GM23338 (cell line): ENCODE measurements around the gene ZNF594. TPM values are rescaled to one million over a fixed set of nuclear protein-coding genes. Genes with fewer than 3 reads are reported as not detected.
"Not testable (repeated sequence)": the region's sequence is repeated elsewhere in the genome, so short reads cannot be mapped to it uniquely, and the experiment has no call there.

Experiments used
- ATAC-seq: fragments of 200-7000 bp; cut with Tn5 transposase; 3 replicates; pipeline ENCODE4 v1.9.1; 2020
- DNase-seq: peaks from one replicate; pipeline ENCODE4 v3.0.0-alpha.2; 2015; ENCODE audit warnings: low spot score
- H2AFZ ChIP-seq: fragments of 200-600 bp; sonication (generic); 2 replicates; pipeline ENCODE4 v1.8.0; 2016; ENCODE audit warnings: antibody characterized with exemption, mild to moderate bottlenecking, moderate library complexity
- H3F3A ChIP-seq: fragments of 200-600 bp; sonication (generic); replicated peaks from 2 replicates; pipeline ENCODE4 v1.8.0; 2017; ENCODE audit warnings: antibody characterized with exemption, mixed run types, low read depth
- H3K27ac ChIP-seq: fragments of 200-600 bp; sonication (generic); 2 replicates; pipeline ENCODE4 v1.6.1; 2016; ENCODE audit warnings: low read depth
- H3K27me3 ChIP-seq: fragments of 200-600 bp; sonication (generic); 2 replicates; pipeline ENCODE4 v1.8.0; 2016; ENCODE audit warnings: mild to moderate bottlenecking, mixed run types, moderate library complexity; ENCODE audit not compliant: insufficient read depth
- H3K36me3 ChIP-seq: fragments of 200-600 bp; sonication (generic); 2 replicates; pipeline ENCODE4 v1.8.0; 2016; ENCODE audit warnings: mild to moderate bottlenecking; ENCODE audit not compliant: insufficient read depth
- H3K4me1 ChIP-seq: fragments of 200-600 bp; sonication (generic); 2 replicates; pipeline ENCODE4 v1.8.0; 2016; ENCODE audit warnings: mild to moderate bottlenecking, moderate library complexity; ENCODE audit not compliant: insufficient read depth
- H3K4me2 ChIP-seq: fragments of 200-600 bp; sonication (generic); 2 replicates; pipeline ENCODE4 v1.7.1; 2017; ENCODE audit warnings: mixed run types
- H3K4me3 ChIP-seq: fragments of 200-600 bp; sonication (generic); 2 replicates; pipeline ENCODE4 v1.6.1; 2016; ENCODE audit warnings: mixed run types
- H3K79me2 ChIP-seq: fragments of 200-600 bp; sonication (generic); replicated peaks from 2 replicates; pipeline ENCODE4 v1.8.0; 2017; ENCODE audit warnings: mild to moderate bottlenecking; ENCODE audit not compliant: insufficient read depth
- H3K9me2 ChIP-seq: fragments of 200-600 bp; sonication (generic); 2 replicates; pipeline ENCODE4 v1.8.0; 2017; ENCODE audit not compliant: insufficient read depth
- H4K20me1 ChIP-seq: fragments of 200-600 bp; sonication (generic); replicated peaks from 2 replicates; pipeline ENCODE4 v1.8.0; 2017; ENCODE audit warnings: mild to moderate bottlenecking; ENCODE audit not compliant: insufficient read depth
- H3K27ac Mint-ChIP-seq: 2 replicates; pipeline ENCODE4 v1.8.0; 2020; ENCODE audit warnings: inconsistent platforms, mild to moderate bottlenecking, moderate library complexity, mixed read lengths
- H3K27me3 Mint-ChIP-seq: 3 replicates; pipeline ENCODE4 v1.8.0; 2022; ENCODE audit warnings: low read depth, mild to moderate bottlenecking, moderate library complexity, mixed read lengths, inconsistent platforms; ENCODE audit not compliant: insufficient read depth, poor library complexity
- H3K36me3 Mint-ChIP-seq: 3 replicates; pipeline ENCODE4 v1.8.0; 2021; ENCODE audit warnings: low read depth, mild to moderate bottlenecking, inconsistent platforms, moderate library complexity, mixed read lengths
- H3K4me1 Mint-ChIP-seq: 3 replicates; pipeline ENCODE4 v1.8.0; 2020; ENCODE audit warnings: mild to moderate bottlenecking, inconsistent platforms, mixed read lengths
- H3K4me3 Mint-ChIP-seq: 3 replicates; pipeline ENCODE4 v1.8.0; 2021; ENCODE audit warnings: moderate library complexity, mild to moderate bottlenecking, inconsistent platforms, mixed read lengths
- H3K9me3 Mint-ChIP-seq: 3 replicates; pipeline ENCODE4 v1.8.0; 2020; ENCODE audit warnings: moderate library complexity, mild to moderate bottlenecking, inconsistent platforms, mixed read lengths
- EZH2 ChIP-seq: fragments of 200-600 bp; sonication (generic); IDR thresholded peaks from one replicate; pipeline ENCODE4 v1.8.0; 2017; ENCODE audit warnings: antibody characterized with exemption, mild to moderate bottlenecking, low read depth; ENCODE audit not compliant: unreplicated experiment
- EZH2phosphoT487 ChIP-seq: fragments of 200-600 bp; sonication (generic); IDR thresholded peaks from one replicate; pipeline ENCODE4 v1.8.1; 2018; ENCODE audit warnings: antibody characterized with exemption; ENCODE audit not compliant: unreplicated experiment
- NANOG ChIP-seq: IDR thresholded peaks from 2 replicates; pipeline ENCODE4 v1.6.1; 2016; ENCODE audit warnings: antibody characterized with exemption, borderline replicate concordance
- POLR2AphosphoS5 ChIP-seq: IDR thresholded peaks from 2 replicates; pipeline ENCODE4 v1.6.1; 2016; ENCODE audit warnings: antibody characterized with exemption, low read depth
- ZNF114 ChIP-seq: fragments of 250-450 bp; sonication (Bioruptor Pico); IDR thresholded peaks from 2 replicates; pipeline ENCODE4 v1.5.0; 2020; ENCODE audit warnings: mild to moderate bottlenecking, moderate library complexity
- ZNF331 ChIP-seq: fragments of 250-450 bp; sonication (Bioruptor Pico); IDR thresholded peaks from 2 replicates; pipeline ENCODE4 v1.5.0; 2020; ENCODE audit warnings: low read depth, mild to moderate bottlenecking, moderate library complexity
- polyA plus RNA-seq: library from polyadenylated mRNA; unstranded; fragments of >200 nt; fragmentation: Nextera tagmentation; extraction: Ambion mirVana; gene quantifications from 2 replicates; pipeline ENCODE4 v1.2.1, GENCODE V29; 2016
- total RNA-seq: library from RNA; depleted of rRNA; stranded (reverse); fragments of >200 nt; shearing (Covaris generic); gene quantifications from 2 replicates; pipeline ENCODE4 v1.2.3, GENCODE V29; 2014
- TF ChIP-seq, protein P1 (sequence below): IDR thresholded peaks from 2 replicates; pipeline ENCODE4 v1.6.1; 2016; ENCODE audit warnings: antibody characterized with exemption
- TF ChIP-seq, protein P2 (sequence below): IDR thresholded peaks from one replicate; pipeline ENCODE4 v1.6.1; 2018; ENCODE audit warnings: antibody characterized with exemption; ENCODE audit not compliant: unreplicated experiment

Gene ZNF594
- total and polyA plus RNA-seq, 2 experiments from 2014 or later: 7.0 to 15.6 TPM

DNA sequence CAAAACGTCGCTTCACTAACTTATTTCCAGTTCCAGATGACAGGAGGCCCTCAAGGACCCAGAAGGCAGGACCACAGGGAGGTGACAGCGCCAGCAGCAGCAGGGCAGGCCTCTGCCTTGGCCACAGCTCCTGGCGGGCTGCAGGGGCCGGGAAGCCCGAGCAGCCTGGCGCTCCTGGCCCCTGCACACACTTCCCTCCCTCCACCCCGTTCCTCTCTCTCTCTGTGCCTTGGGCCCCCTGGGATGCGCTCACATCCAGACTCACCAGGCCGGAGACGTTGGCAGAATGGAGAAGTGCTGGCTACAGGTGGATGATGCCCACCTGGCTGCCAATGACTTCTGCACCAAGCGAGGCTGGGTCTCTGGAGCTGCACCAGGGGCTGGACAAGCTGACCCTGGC is 12.7 kb downstream of the ZNF594 start:
- Histone ChIP-seq H3K27ac (no peak overlapping the region), H3K36me3 (peaks cover 47% of the 10 kb centered on the region)
- ATAC-seq: no peak

DNA sequence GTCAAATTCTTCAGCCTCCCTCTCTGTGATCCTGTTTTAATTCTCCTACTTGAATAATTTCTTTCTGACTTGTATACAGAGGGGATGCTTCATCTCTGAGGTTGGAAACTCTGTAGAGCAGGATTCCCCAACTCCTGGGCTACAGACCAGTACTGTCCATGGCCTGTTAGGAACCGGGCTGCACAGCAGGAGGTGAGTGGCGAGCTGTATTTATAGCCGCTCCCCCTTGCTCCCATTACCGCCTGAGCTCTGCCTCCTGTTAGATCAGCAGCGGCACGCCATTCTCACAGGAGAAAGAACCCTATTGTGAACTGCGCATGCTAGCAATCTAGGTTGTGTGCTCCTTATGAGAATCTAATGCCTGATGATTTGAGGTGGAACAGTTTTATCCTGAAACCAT is 16.6 kb downstream of the ZNF594 start:
- not testable (repeated sequence) for H2AFZ ChIP-seq, H4K20me1 ChIP-seq, H3F3A ChIP-seq, H3K79me2 ChIP-seq, H3K4me1 Mint-ChIP-seq, H3K4me2 ChIP-seq, H3K27me3 ChIP-seq, H3K27ac ChIP-seq, H3K4me1 ChIP-seq, ATAC-seq, H3K27me3 Mint-ChIP-seq, DNase-seq, H3K27ac Mint-ChIP-seq, H3K4me3 ChIP-seq, H3K9me2 ChIP-seq, H3K4me3 Mint-ChIP-seq
- peaks cover 16% of the 10 kb centered on the region; the same call in 1 of the 2 replicates for H3K36me3 ChIP-seq
- H3K36me3 Mint-ChIP-seq: peaks cover 56% of the 10 kb centered on the region
- peaks cover 52% of the 10 kb centered on the region for H3K9me3 Mint-ChIP-seq

More for the DNA sequence above, 12.7 kb downstream of the ZNF594 start:
- no peaks in the 10 kb centered on the region for H3K9me2 ChIP-seq
- H3K27me3 ChIP-seq: peaks cover 5% of the 10 kb centered on the region; the same call in 1 of the 2 replicates
- H3K79me2 ChIP-seq: no peaks in the 10 kb centered on the region
- H3K4me3 ChIP-seq: no peak overlapping the region
- peaks cover 39% of the 10 kb centered on the region for H3K27me3 Mint-ChIP-seq
- TF ChIP-seq, protein P1, sequence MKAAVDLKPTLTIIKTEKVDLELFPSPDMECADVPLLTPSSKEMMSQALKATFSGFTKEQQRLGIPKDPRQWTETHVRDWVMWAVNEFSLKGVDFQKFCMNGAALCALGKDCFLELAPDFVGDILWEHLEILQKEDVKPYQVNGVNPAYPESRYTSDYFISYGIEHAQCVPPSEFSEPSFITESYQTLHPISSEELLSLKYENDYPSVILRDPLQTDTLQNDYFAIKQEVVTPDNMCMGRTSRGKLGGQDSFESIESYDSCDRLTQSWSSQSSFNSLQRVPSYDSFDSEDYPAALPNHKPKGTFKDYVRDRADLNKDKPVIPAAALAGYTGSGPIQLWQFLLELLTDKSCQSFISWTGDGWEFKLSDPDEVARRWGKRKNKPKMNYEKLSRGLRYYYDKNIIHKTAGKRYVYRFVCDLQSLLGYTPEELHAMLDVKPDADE: no peak
- TF ChIP-seq ZNF331 (CRISPR knock-in tag) (no peak), ZNF114 (no peak), EZH2 (no peak), EZH2phosphoT487 (no peak), POLR2AphosphoS5 (no peak), NANOG (no peak)
- TF ChIP-seq, protein P2, sequence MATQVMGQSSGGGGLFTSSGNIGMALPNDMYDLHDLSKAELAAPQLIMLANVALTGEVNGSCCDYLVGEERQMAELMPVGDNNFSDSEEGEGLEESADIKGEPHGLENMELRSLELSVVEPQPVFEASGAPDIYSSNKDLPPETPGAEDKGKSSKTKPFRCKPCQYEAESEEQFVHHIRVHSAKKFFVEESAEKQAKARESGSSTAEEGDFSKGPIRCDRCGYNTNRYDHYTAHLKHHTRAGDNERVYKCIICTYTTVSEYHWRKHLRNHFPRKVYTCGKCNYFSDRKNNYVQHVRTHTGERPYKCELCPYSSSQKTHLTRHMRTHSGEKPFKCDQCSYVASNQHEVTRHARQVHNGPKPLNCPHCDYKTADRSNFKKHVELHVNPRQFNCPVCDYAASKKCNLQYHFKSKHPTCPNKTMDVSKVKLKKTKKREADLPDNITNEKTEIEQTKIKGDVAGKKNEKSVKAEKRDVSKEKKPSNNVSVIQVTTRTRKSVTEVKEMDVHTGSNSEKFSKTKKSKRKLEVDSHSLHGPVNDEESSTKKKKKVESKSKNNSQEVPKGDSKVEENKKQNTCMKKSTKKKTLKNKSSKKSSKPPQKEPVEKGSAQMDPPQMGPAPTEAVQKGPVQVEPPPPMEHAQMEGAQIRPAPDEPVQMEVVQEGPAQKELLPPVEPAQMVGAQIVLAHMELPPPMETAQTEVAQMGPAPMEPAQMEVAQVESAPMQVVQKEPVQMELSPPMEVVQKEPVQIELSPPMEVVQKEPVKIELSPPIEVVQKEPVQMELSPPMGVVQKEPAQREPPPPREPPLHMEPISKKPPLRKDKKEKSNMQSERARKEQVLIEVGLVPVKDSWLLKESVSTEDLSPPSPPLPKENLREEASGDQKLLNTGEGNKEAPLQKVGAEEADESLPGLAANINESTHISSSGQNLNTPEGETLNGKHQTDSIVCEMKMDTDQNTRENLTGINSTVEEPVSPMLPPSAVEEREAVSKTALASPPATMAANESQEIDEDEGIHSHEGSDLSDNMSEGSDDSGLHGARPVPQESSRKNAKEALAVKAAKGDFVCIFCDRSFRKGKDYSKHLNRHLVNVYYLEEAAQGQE: no peak
- H3K4me1 ChIP-seq: no peaks in the 10 kb centered on the region
- peaks cover 32% of the 10 kb centered on the region for H3F3A ChIP-seq
- no peaks in the 10 kb centered on the region for H4K20me1 ChIP-seq
- no peaks in the 10 kb centered on the region for H3K4me1 Mint-ChIP-seq
- no peak overlapping the region for H3K4me3 Mint-ChIP-seq
- no peak overlapping the region for H3K27ac Mint-ChIP-seq
- no peak for DNase-seq
- H2AFZ ChIP-seq: no peak overlapping the region
- peaks cover 96% of the 10 kb centered on the region for H3K36me3 Mint-ChIP-seq
- no peak overlapping the region for H3K4me2 ChIP-seq
- H3K9me3 Mint-ChIP-seq: peaks cover 92% of the 10 kb centered on the region

DNA sequence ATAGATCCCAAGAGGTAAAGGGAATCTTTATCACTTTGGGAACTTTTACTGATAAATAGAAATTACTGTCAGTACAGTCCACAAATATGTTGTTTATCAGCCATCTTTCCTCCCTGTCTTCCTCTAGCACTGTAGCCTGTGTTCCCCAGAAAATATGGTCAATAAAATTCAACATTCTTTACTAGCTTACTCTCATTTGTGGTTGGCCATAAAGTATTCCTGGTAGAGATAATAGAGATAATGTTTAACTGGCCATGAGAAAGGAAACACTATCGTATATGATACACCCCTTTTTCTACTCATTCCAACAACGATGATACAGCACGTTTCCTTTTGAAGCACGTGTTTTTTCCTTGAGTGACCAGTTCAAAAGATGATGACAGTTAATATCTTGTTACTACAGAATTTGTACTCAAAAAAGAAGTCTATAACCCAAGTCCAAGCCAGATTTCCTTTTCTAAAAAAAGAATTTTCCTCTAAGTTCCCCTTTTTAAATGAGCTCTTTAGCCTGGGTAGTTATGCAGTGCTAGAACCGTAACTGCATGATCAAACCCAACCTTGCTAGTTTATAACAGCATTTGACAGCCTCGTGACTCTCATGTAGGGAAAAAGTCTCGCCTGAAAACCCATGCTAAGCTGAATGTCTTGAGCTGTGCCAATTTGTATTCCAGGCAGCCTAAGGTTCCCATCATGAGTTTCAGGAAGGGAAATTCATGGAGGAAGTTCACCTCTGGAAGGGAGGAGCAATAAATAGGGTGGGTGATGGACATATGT is 25.7 kb downstream of the ZNF594 start:
- not testable (repeated sequence) for H3K27ac ChIP-seq, H3K9me3 Mint-ChIP-seq, H3K27ac Mint-ChIP-seq, H3K4me1 Mint-ChIP-seq, DNase-seq, H3K4me1 ChIP-seq, H3F3A ChIP-seq, H3K79me2 ChIP-seq, H3K36me3 ChIP-seq, H3K4me3 ChIP-seq, ATAC-seq, H3K4me2 ChIP-seq, H3K4me3 Mint-ChIP-seq, H3K9me2 ChIP-seq, H3K27me3 Mint-ChIP-seq, H3K27me3 ChIP-seq, H3K36me3 Mint-ChIP-seq, H4K20me1 ChIP-seq, H2AFZ ChIP-seq
